ENCODE results near the gene SPARC.

The SPARC gene

GRCh38 chr5:151632524-151632923 is 54.2 kb downstream of the SPARC start:
- H3K27ac ChIP-seq (replicated peaks) = no peak overlapping the region
- H3K4me3 ChIP-seq (replicated peaks; ENCODE audit: insufficient read depth, low read length) = no peak overlapping the region
- H3K27me3 ChIP-seq (ENCODE audit: insufficient read depth, poor library complexity, severe bottlenecking) = peaks cover 11% of the 10 kb centered on the region
- no peak for DNase-seq (ENCODE audit: low read depth in 1 of 2, low spot score in 1 of 2)
- TF ChIP-seq GABPA (IDR thresholded peaks at IDR 0.05; ENCODE audit: low read depth) = no peak
- TF ChIP-seq SPI1 (IDR thresholded peaks at IDR 0.05; ENCODE audit: borderline replicate concordance, low read depth) = no peak
- TF ChIP-seq, protein P1, sequence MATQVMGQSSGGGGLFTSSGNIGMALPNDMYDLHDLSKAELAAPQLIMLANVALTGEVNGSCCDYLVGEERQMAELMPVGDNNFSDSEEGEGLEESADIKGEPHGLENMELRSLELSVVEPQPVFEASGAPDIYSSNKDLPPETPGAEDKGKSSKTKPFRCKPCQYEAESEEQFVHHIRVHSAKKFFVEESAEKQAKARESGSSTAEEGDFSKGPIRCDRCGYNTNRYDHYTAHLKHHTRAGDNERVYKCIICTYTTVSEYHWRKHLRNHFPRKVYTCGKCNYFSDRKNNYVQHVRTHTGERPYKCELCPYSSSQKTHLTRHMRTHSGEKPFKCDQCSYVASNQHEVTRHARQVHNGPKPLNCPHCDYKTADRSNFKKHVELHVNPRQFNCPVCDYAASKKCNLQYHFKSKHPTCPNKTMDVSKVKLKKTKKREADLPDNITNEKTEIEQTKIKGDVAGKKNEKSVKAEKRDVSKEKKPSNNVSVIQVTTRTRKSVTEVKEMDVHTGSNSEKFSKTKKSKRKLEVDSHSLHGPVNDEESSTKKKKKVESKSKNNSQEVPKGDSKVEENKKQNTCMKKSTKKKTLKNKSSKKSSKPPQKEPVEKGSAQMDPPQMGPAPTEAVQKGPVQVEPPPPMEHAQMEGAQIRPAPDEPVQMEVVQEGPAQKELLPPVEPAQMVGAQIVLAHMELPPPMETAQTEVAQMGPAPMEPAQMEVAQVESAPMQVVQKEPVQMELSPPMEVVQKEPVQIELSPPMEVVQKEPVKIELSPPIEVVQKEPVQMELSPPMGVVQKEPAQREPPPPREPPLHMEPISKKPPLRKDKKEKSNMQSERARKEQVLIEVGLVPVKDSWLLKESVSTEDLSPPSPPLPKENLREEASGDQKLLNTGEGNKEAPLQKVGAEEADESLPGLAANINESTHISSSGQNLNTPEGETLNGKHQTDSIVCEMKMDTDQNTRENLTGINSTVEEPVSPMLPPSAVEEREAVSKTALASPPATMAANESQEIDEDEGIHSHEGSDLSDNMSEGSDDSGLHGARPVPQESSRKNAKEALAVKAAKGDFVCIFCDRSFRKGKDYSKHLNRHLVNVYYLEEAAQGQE (IDR thresholded peaks at IDR 0.05; ENCODE audit: insufficient replicate concordance, low read depth) = no peak
- TF ChIP-seq POLR2AphosphoS5 (IDR thresholded peaks at IDR 0.05; ENCODE audit: low read depth) = no peak
- TF ChIP-seq, protein P2, sequence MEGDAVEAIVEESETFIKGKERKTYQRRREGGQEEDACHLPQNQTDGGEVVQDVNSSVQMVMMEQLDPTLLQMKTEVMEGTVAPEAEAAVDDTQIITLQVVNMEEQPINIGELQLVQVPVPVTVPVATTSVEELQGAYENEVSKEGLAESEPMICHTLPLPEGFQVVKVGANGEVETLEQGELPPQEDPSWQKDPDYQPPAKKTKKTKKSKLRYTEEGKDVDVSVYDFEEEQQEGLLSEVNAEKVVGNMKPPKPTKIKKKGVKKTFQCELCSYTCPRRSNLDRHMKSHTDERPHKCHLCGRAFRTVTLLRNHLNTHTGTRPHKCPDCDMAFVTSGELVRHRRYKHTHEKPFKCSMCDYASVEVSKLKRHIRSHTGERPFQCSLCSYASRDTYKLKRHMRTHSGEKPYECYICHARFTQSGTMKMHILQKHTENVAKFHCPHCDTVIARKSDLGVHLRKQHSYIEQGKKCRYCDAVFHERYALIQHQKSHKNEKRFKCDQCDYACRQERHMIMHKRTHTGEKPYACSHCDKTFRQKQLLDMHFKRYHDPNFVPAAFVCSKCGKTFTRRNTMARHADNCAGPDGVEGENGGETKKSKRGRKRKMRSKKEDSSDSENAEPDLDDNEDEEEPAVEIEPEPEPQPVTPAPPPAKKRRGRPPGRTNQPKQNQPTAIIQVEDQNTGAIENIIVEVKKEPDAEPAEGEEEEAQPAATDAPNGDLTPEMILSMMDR (IDR thresholded peaks at IDR 0.05; ENCODE audit: insufficient read depth, low read length) = no peak

DNA sequence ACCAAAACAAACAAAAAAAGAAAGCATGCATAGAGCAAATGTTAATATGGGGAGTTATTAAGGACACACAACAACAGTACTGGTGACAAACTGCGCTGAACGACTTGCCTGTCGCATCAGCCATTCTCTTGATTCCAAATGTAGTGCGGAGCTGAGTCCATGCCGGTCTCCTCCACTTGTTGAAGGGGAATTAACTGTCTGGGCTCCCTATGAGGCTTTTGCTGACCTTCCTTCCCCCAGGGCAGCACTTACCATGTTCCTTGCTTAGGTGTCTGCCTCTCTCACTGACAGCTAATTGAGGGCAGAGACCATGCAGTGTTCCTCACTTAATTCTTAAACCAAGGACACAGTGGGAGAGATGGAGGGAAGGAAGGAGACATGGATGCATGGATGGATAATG is 54.8 kb downstream of the SPARC start:
- H3K27me3 ChIP-seq (ENCODE audit: insufficient read depth, poor library complexity, severe bottlenecking) = peaks cover 11% of the 10 kb centered on the region
- TF ChIP-seq SPI1 (IDR thresholded peaks at IDR 0.05; ENCODE audit: borderline replicate concordance, low read depth) (no peak), GABPA (IDR thresholded peaks at IDR 0.05; ENCODE audit: low read depth) (no peak), POLR2AphosphoS5 (IDR thresholded peaks at IDR 0.05; ENCODE audit: low read depth) (no peak)
- TF ChIP-seq, protein P1 (IDR thresholded peaks at IDR 0.05; ENCODE audit: insufficient replicate concordance, low read depth) = no peak
- TF ChIP-seq, protein P2 (IDR thresholded peaks at IDR 0.05; ENCODE audit: insufficient read depth, low read length) = no peak
- no peak for DNase-seq (ENCODE audit: low read depth in 1 of 2, low spot score in 1 of 2)
- H3K4me3 ChIP-seq (replicated peaks; ENCODE audit: insufficient read depth, low read length) = no peak overlapping the region
- no peak overlapping the region for H3K27ac ChIP-seq (replicated peaks)

GRCh38 chr5:151630088-151630487 is 56.6 kb downstream of the SPARC start:
- DNase-seq (ENCODE audit: low read depth in 1 of 2, low spot score in 1 of 2) = no peak
- no peak overlapping the region for H3K27ac ChIP-seq (replicated peaks)
- no peak for TF ChIP-seq POLR2AphosphoS5 (IDR thresholded peaks at IDR 0.05; ENCODE audit: low read depth)
- no peak for TF ChIP-seq GABPA (IDR thresholded peaks at IDR 0.05; ENCODE audit: low read depth)
- TF ChIP-seq, protein P1 (IDR thresholded peaks at IDR 0.05; ENCODE audit: insufficient replicate concordance, low read depth) = no peak
- TF ChIP-seq, protein P2 (IDR thresholded peaks at IDR 0.05; ENCODE audit: insufficient read depth, low read length) = no peak
- TF ChIP-seq SPI1 (IDR thresholded peaks at IDR 0.05; ENCODE audit: borderline replicate concordance, low read depth) = no peak
- H3K4me3 ChIP-seq (replicated peaks; ENCODE audit: insufficient read depth, low read length) = no peak overlapping the region
- peaks cover 6% of the 10 kb centered on the region for H3K27me3 ChIP-seq (ENCODE audit: insufficient read depth, poor library complexity, severe bottlenecking)

Data from HL-60 (cell line).